ENCODE results near the gene ALDH1A3. TPM values are rescaled to one million over a fixed set of nuclear protein-coding genes. Genes with fewer than 3 reads are reported as not detected.
A peak's percentile ranks its signal among the peaks of the same experiment; 100 is the strongest.

Gene ALDH1A3
- polyA plus RNA-seq, 1 experiment, result 1.1 TPM

GRCh38 chr15:100902436-100903167 is 23.0 kb downstream of the ALDH1A3 start:
- no peaks in the 10 kb centered on the region for H3K27me3 ChIP-seq (ENCODE audit: control insufficient read depth, insufficient read depth, low read length)
- peak; percentile 52 for DNase-seq (ENCODE audit: low read depth)
- H3K4me3 ChIP-seq (ENCODE audit: low read depth, low read length), result 0 out of 2 replicates have a peak overlapping the region, but pooled peaks have one; percentile 13
- H3K36me3 ChIP-seq (ENCODE audit: control insufficient read depth, insufficient read depth, low read length), result no peaks in the 10 kb centered on the region
- ChIA-PET POLR2A (interaction anchor here (0.5 kb wide), 1 partner anchor 266 kb away, joined by 3 read pairs; no protein-coding TSS in a partner anchor), CTCF (interaction anchor here (1.1 to 3.0 kb wide), 4 partner anchors 8 to 231 kb away, joined by 3 to 16 read pairs (median 4); partner anchors contain the start of gene LRRK1)
- no peak for TF ChIP-seq CTCF (IDR thresholded peaks at IDR 0.05; ENCODE audit: insufficient read depth, low read depth, low read length)

- H3K4me3 ChIP-seq (ENCODE audit: low read depth, low read length), result no peak overlapping the region
- DNase-seq (ENCODE audit: low read depth), result no peak
- TF ChIP-seq CTCF (IDR thresholded peaks at IDR 0.05; ENCODE audit: insufficient read depth, low read depth, low read length), result no peak
- CTCF ChIA-PET, result interaction anchor here (3.0 kb wide), 1 partner anchor 15 kb away, joined by 16 read pairs; the partner anchor contains the start of gene LRRK1
- H3K36me3 ChIP-seq (ENCODE audit: control insufficient read depth, insufficient read depth, low read length), result no peaks in the 10 kb centered on the region
- POLR2A ChIA-PET, result no interaction called here
- no peaks in the 10 kb centered on the region for H3K27me3 ChIP-seq (ENCODE audit: control insufficient read depth, insufficient read depth, low read length)
Measured at GRCh38 chr15:100903168-100903554, 23.5 kb downstream of the ALDH1A3 start.

GRCh38 chr15:100905850-100906249 is 26.2 kb downstream of the ALDH1A3 start:
- no peaks in the 10 kb centered on the region; the same call in 1 of the 2 replicates for H3K36me3 ChIP-seq (ENCODE audit: control insufficient read depth, insufficient read depth, low read length)
- POLR2A ChIA-PET, result no interaction called here
- CTCF ChIA-PET, result interaction anchor here (2.2 to 5.0 kb wide), 3 partner anchors 10 to 102 kb away, joined by 12 to 33 read pairs (median 13); partner anchors contain the start of gene LRRK1
- H3K27me3 ChIP-seq (ENCODE audit: control insufficient read depth, insufficient read depth, low read length), result no peaks in the 10 kb centered on the region
- no peak overlapping the region for H3K4me3 ChIP-seq (ENCODE audit: low read depth, low read length)
- no peak for DNase-seq (ENCODE audit: low read depth)
- TF ChIP-seq CTCF (IDR thresholded peaks at IDR 0.05; ENCODE audit: insufficient read depth, low read depth, low read length), result no peak

GRCh38 chr15:100908466-100908865 is 28.8 kb downstream of the ALDH1A3 start:
- no peaks in the 10 kb centered on the region; the same call in 1 of the 2 replicates for H3K36me3 ChIP-seq (ENCODE audit: control insufficient read depth, insufficient read depth, low read length)
- H3K27me3 ChIP-seq (ENCODE audit: control insufficient read depth, insufficient read depth, low read length), result no peaks in the 10 kb centered on the region
- no peak overlapping the region for H3K4me3 ChIP-seq (ENCODE audit: low read depth, low read length)
- POLR2A ChIA-PET, result no interaction called here
- CTCF ChIA-PET, result interaction anchor here (5.0 kb wide), 1 partner anchor 10 kb away, joined by 33 read pairs; the partner anchor contains the start of gene LRRK1
- no peak for DNase-seq (ENCODE audit: low read depth)
- TF ChIP-seq CTCF (IDR thresholded peaks at IDR 0.05; ENCODE audit: insufficient read depth, low read depth, low read length), result no peak

GRCh38 chr15:100909565-100909964 is 29.9 kb downstream of the ALDH1A3 start:
- Histone ChIP-seq H3K27me3 (ENCODE audit: control insufficient read depth, insufficient read depth, low read length) (no peaks in the 10 kb centered on the region), H3K4me3 (ENCODE audit: low read depth, low read length) (no peak overlapping the region), H3K36me3 (ENCODE audit: control insufficient read depth, insufficient read depth, low read length) (no peaks in the 10 kb centered on the region; the same call in 1 of the 2 replicates)
- TF ChIP-seq CTCF (IDR thresholded peaks at IDR 0.05; ENCODE audit: insufficient read depth, low read depth, low read length), result no peak
- no peak for DNase-seq (ENCODE audit: low read depth)
- ChIA-PET POLR2A (interaction anchor here (0.6 kb wide), 1 partner anchor 13 kb away, joined by 7 read pairs; no protein-coding TSS in a partner anchor), CTCF (no interaction called here)

Data from BJ (cell line).